OCI-LY7 (cell line): ENCODE data around the gene IL10RB. TPM values are rescaled to one million over a fixed set of nuclear protein-coding genes. Genes with fewer than 3 reads are reported as not detected.

Experiments
- total RNA-seq, 2 experiments: library from RNA; depleted of rRNA in 1 of 2; stranded (reverse); fragments of >200 nt in 1 of 2; shearing (Covaris generic) in 1 of 2; gene quantifications; 2 replicates each; pipeline ENCODE4 v1.2.3, GENCODE V29; 2014 to 2022

Gene IL10RB
- total RNA-seq, 2 experiments from 2014 or later = 48.0 to 48.3 TPM

Other genes with a start within 250 kb of the IL10RB start
- not detected in 2 replicates for gene OLIG2, start 240.4 kb upstream of the IL10RB start, total RNA-seq (2014; rRNA removed; shearing (Covaris generic))
- gene OLIG2, start 240.4 kb upstream of the IL10RB start, total RNA-seq (2022) = not detected in 2 replicates
- gene OLIG1, start 196.2 kb upstream of the IL10RB start, total RNA-seq (2014; rRNA removed; shearing (Covaris generic)) = not detected in 2 replicates
- not detected in 2 replicates for gene OLIG1, start 196.2 kb upstream of the IL10RB start, total RNA-seq (2022)
- 22.1 and 24.8 TPM in 2 replicates for gene IFNAR2, start 36.4 kb upstream of the IL10RB start, total RNA-seq (2014; rRNA removed; shearing (Covaris generic))
- gene IFNAR2, start 36.4 kb upstream of the IL10RB start, total RNA-seq (2022) = 93.5 and 114 TPM in 2 replicates
- 17.0 and 18.1 TPM in 2 replicates for gene IFNAR1, start 58.6 kb downstream of the IL10RB start, total RNA-seq (2014; rRNA removed; shearing (Covaris generic))
- 60.8 and 65.2 TPM in 2 replicates for gene IFNAR1, start 58.6 kb downstream of the IL10RB start, total RNA-seq (2022)
- 61.0 and 86.9 TPM in 2 replicates for gene IFNGR2, start 137.0 kb downstream of the IL10RB start, total RNA-seq (2014; rRNA removed; shearing (Covaris generic))
- gene IFNGR2, start 137.0 kb downstream of the IL10RB start, total RNA-seq (2022) = 70.2 and 83.5 TPM in 2 replicates
- gene TMEM50B, start 213.6 kb downstream of the IL10RB start, total RNA-seq (2014; rRNA removed; shearing (Covaris generic)) = 18.9 and 30.3 TPM in 2 replicates
- 24.4 and 25.0 TPM in 2 replicates for gene TMEM50B, start 213.6 kb downstream of the IL10RB start, total RNA-seq (2022)
- 0.44 and 1.3 TPM in 2 replicates for gene DNAJC28, start 225.3 kb downstream of the IL10RB start, total RNA-seq (2014; rRNA removed; shearing (Covaris generic))
- gene DNAJC28, start 225.3 kb downstream of the IL10RB start, total RNA-seq (2022) = 0.95 and 1.1 TPM in 2 replicates